ENCODE data around the gene SPEG. TPM values are rescaled to one million over a fixed set of nuclear protein-coding genes. Genes with fewer than 3 reads are reported as not detected.

SPEG gene
- total RNA-seq, 1 experiment from 2014 or later, result 16.7 TPM

GRCh38 chr2:219526320-219527075 lies 91.9 kb downstream of the SPEG start:
- H3K4me3 Mint-ChIP-seq (ENCODE audit: low read depth, unreplicated experiment), result no peak overlapping the region
- CTCF ChIA-PET, result interaction anchor here (1.0 to 4.1 kb wide), 6 partner anchors 11 to 96 kb away, joined by 3 to 74 read pairs (median 5); a partner anchor contains a TSS
- peaks cover 77% of the 10 kb centered on the region for H3K27me3 Mint-ChIP-seq (ENCODE audit: unreplicated experiment)

GRCh38 chr2:219527076-219527394 lies 92.4 kb downstream of the SPEG start:
- Mint-ChIP-seq H3K4me1 (ENCODE audit: low read depth, unreplicated experiment) (peaks cover 14% of the 10 kb centered on the region), H3K36me3 (ENCODE audit: insufficient read depth, unreplicated experiment) (no peaks in the 10 kb centered on the region), H3K27ac (ENCODE audit: unreplicated experiment) (no peak overlapping the region), H3K4me3 (ENCODE audit: low read depth, unreplicated experiment) (no peak overlapping the region), H3K9me3 (ENCODE audit: low read depth, unreplicated experiment) (no peaks in the 10 kb centered on the region), H3K27me3 (ENCODE audit: unreplicated experiment) (peaks cover 77% of the 10 kb centered on the region)
- DNase-seq, result peak; percentile 34
- CTCF ChIA-PET, result interaction anchor here (1.0 to 4.1 kb wide), 6 partner anchors 10 to 125 kb away, joined by 3 to 74 read pairs (median 6); a partner anchor contains a TSS
- intact Hi-C loops (cut with micrococcal nuclease; ENCODE audit: unreplicated experiment), result no loop called here
- no TSS peak for BruUV-seq (replicated peaks)
- TF ChIP-seq CTCF (IDR thresholded peaks at IDR 0.05; ENCODE audit: unreplicated experiment), result no peak

More at GRCh38 chr2:219526320-219527075, 91.9 kb downstream of the SPEG start:
- peaks cover 20% of the 10 kb centered on the region for H3K4me1 Mint-ChIP-seq (ENCODE audit: low read depth, unreplicated experiment)
- no TSS peak for BruUV-seq (replicated peaks)
- intact Hi-C loops (cut with micrococcal nuclease; ENCODE audit: unreplicated experiment), result no loop called here
- TF ChIP-seq CTCF (IDR thresholded peaks at IDR 0.05; ENCODE audit: unreplicated experiment), result no peak
- no peak overlapping the region for H3K27ac Mint-ChIP-seq (ENCODE audit: unreplicated experiment)
- no peaks in the 10 kb centered on the region for H3K9me3 Mint-ChIP-seq (ENCODE audit: low read depth, unreplicated experiment)
- no peaks in the 10 kb centered on the region for H3K36me3 Mint-ChIP-seq (ENCODE audit: insufficient read depth, unreplicated experiment)
- DNase-seq, result no peak

- no TSS peak for BruUV-seq (replicated peaks)
- H3K4me1 Mint-ChIP-seq (ENCODE audit: low read depth, unreplicated experiment), result peaks cover 11% of the 10 kb centered on the region
- intact Hi-C loops (cut with micrococcal nuclease; ENCODE audit: unreplicated experiment), result no loop called here
- no peaks in the 10 kb centered on the region for H3K9me3 Mint-ChIP-seq (ENCODE audit: low read depth, unreplicated experiment)
- H3K4me3 Mint-ChIP-seq (ENCODE audit: low read depth, unreplicated experiment), result no peak overlapping the region
- DNase-seq, result no peak
- TF ChIP-seq CTCF (IDR thresholded peaks at IDR 0.05; ENCODE audit: unreplicated experiment), result no peak
- H3K27ac Mint-ChIP-seq (ENCODE audit: unreplicated experiment), result no peak overlapping the region
- H3K36me3 Mint-ChIP-seq (ENCODE audit: insufficient read depth, unreplicated experiment), result no peaks in the 10 kb centered on the region
- peaks cover 77% of the 10 kb centered on the region for H3K27me3 Mint-ChIP-seq (ENCODE audit: unreplicated experiment)
- CTCF ChIA-PET, result interaction anchor here (0.8 to 4.1 kb wide), 8 partner anchors 10 to 125 kb away, joined by 3 to 74 read pairs (median 6); partner anchors contain the start of gene GMPPA
Observed at GRCh38 chr2:219527472-219527871, 92.8 kb downstream of the SPEG start.

- TF ChIP-seq CTCF (IDR thresholded peaks at IDR 0.05; ENCODE audit: unreplicated experiment), result peak; percentile 96
- intact Hi-C loops (cut with micrococcal nuclease; ENCODE audit: unreplicated experiment), result loop anchor here (1.0 kb wide), 2 partner anchors 71 to 127 kb away; no protein-coding TSS in a partner anchor
- peak; percentile 95 for DNase-seq
- Mint-ChIP-seq H3K36me3 (ENCODE audit: insufficient read depth, unreplicated experiment) (no peaks in the 10 kb centered on the region), H3K4me1 (ENCODE audit: low read depth, unreplicated experiment) (peaks cover 11% of the 10 kb centered on the region), H3K4me3 (ENCODE audit: low read depth, unreplicated experiment) (no peak overlapping the region), H3K27ac (ENCODE audit: unreplicated experiment) (no peak overlapping the region), H3K9me3 (ENCODE audit: low read depth, unreplicated experiment) (no peaks in the 10 kb centered on the region), H3K27me3 (ENCODE audit: unreplicated experiment) (peaks cover 88% of the 10 kb centered on the region)
- no TSS peak for BruUV-seq (replicated peaks)
- CTCF ChIA-PET, result interaction anchor here (0.5 to 4.1 kb wide), 23 partner anchors 8 to 354 kb away, joined by 3 to 74 read pairs (median 5); partner anchors contain the start of genes ASIC4, CNPPD1 and GMPPA
Observed at GRCh38 chr2:219530048-219530963, 95.7 kb downstream of the SPEG start.

Data from Calu3 (cell line).